ENCODE data around the gene ACTN4.

ACTN4 gene

GRCh38 chr19:38695832-38696728 is 48.6 kb downstream of the ACTN4 start:
- no peak for DNase-seq (ENCODE audit: low spot score)

GRCh38 chr19:38696729-38697055 is 49.2 kb downstream of the ACTN4 start:
- DNase-seq (ENCODE audit: low spot score), result no peak

GRCh38 chr19:38697197-38697596 is 49.7 kb downstream of the ACTN4 start:
- no peak for DNase-seq (ENCODE audit: low spot score)

- DNase-seq (ENCODE audit: low spot score), result no peak
Measured at GRCh38 chr19:38697641-38698071, 50.2 kb downstream of the ACTN4 start.

- DNase-seq (ENCODE audit: low spot score), result no peak
Measured at GRCh38 chr19:38698225-38699026, 51.0 kb downstream of the ACTN4 start.

GRCh38 chr19:38699027-38699346 is 51.5 kb downstream of the ACTN4 start:
- no peak for DNase-seq (ENCODE audit: low spot score)

- DNase-seq (ENCODE audit: low spot score), result no peak
Measured at GRCh38 chr19:38699647-38700349, 52.3 kb downstream of the ACTN4 start.

- no peak for DNase-seq (ENCODE audit: low spot score)
Measured at GRCh38 chr19:38700350-38700901, 53.0 kb downstream of the ACTN4 start.

- DNase-seq (ENCODE audit: low spot score), result no peak
Measured at GRCh38 chr19:38700902-38701454, 53.5 kb downstream of the ACTN4 start.

- no peak for DNase-seq (ENCODE audit: low spot score)
Measured at GRCh38 chr19:38701455-38702063, 54.1 kb downstream of the ACTN4 start.

- no peak for DNase-seq (ENCODE audit: low spot score)
Measured at GRCh38 chr19:38702278-38702677, 54.8 kb downstream of the ACTN4 start.

- DNase-seq (ENCODE audit: low spot score), result no peak
Measured at GRCh38 chr19:38703509-38703908, 56.1 kb downstream of the ACTN4 start.

- no peak for DNase-seq (ENCODE audit: low spot score)
Measured at GRCh38 chr19:38704488-38705026, 57.1 kb downstream of the ACTN4 start.

- DNase-seq (ENCODE audit: low spot score), result no peak
Measured at GRCh38 chr19:38705197-38706019, 58.0 kb downstream of the ACTN4 start.

- no peak for DNase-seq (ENCODE audit: low spot score)
Measured at GRCh38 chr19:38706792-38707511, 59.5 kb downstream of the ACTN4 start.

- DNase-seq (ENCODE audit: low spot score), result peak; percentile 61
Measured at GRCh38 chr19:38707512-38708114, 60.2 kb downstream of the ACTN4 start.

GRCh38 chr19:38708413-38709024 is 61.1 kb downstream of the ACTN4 start:
- DNase-seq (ENCODE audit: low spot score), result no peak

GRCh38 chr19:38709119-38709518 is 61.7 kb downstream of the ACTN4 start:
- no peak for DNase-seq (ENCODE audit: low spot score)

Measured in kidney tubule cell (primary cell).